Coronary artery (tissue), 2 donors: ENCODE measurements around the gene C1orf174.

Experiments used
- DNase-seq: peaks from one replicate; pipeline ENCODE4 v3.0.0-alpha.2; 2017; ENCODE audit warnings: low spot score
- H3K27ac ChIP-seq, 2 donors: fragments of 200-600 bp; sonication (generic); one replicate each; pipeline ENCODE4 v1.5.1; 2016 to 2019
- H3K4me3 ChIP-seq: fragments of 200-600 bp; sonication (generic); 2 replicates; pipeline ENCODE4 v1.5.1; 2016; ENCODE audit warnings: mild to moderate bottlenecking, moderate library complexity
- CTCF ChIP-seq: fragments of 200-600 bp; sonication (generic); IDR thresholded peaks from one replicate; pipeline ENCODE4 v1.5.1; 2019; ENCODE audit warnings: antibody characterized with exemption

C1orf174 gene

DNA sequence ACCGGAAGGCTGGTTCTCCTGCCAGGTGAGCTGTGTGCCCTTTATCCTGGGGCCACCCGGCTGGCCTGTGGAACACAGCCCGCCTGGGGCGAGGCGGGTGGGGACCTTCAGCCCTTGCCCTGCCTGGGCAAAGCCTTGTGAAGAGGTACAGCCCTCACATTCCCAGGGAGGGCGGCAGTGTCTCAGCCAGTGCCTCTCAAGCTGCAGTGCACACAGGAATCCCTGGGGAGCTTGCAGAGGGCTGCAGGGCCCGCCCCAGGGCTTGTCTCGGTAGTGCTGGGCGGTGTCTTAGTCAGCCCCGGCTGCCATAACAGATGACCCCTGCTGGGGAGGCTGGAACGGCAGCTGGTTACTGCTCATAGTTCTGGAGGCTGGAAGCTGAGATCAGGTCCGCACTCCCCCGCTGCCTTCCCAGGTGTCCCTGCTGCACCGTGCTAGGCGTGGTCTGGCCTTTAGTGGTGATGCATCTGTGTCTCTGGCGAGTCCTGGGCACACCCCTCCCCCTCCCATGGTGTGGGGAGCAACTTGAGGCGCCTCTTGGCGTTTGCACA is 30.2 kb downstream of the C1orf174 start:
- TF ChIP-seq CTCF = no peak
- H3K27ac ChIP-seq = no peak overlapping the region
- no peak for DNase-seq
- H3K4me3 ChIP-seq = no peak overlapping the region

- no peak for TF ChIP-seq CTCF
- DNase-seq = no peak
- Histone ChIP-seq H3K4me3 (no peak overlapping the region), H3K27ac (no peak overlapping the region)
Measured at GRCh38 chr1:3868464-3869006, 31.5 kb downstream of the C1orf174 start.

- no peak for TF ChIP-seq CTCF
- DNase-seq = no peak
Measured at GRCh38 chr1:3865606-3866160, 34.4 kb downstream of the C1orf174 start.

DNA sequence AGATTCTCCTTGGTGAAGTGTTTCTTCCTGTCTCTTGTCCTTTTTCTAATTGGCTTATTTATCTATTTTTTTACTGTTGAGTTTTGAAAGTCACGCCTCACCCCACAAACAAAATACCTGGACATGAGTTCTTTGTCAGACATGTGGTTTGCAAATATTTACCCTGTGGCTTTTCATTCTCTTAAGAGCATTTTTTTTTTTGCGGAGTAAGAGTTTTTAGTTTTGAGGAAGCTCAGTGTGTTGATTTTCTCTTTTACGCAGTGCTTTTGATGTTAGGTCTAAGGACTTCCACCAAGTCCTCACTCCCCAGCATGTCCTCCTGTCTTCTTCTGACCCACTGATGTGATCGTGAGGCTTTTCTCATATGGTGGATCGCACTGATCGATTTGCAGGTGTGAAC is 35.2 kb downstream of the C1orf174 start:
- TF ChIP-seq CTCF = no peak
- Histone ChIP-seq H3K4me3 (no peak overlapping the region), H3K27ac (no peak overlapping the region)
- no peak for DNase-seq

More at GRCh38 chr1:3865606-3866160, 34.4 kb downstream of the C1orf174 start:
- Histone ChIP-seq H3K27ac (no peak overlapping the region), H3K4me3 (no peak overlapping the region)

- no peak for DNase-seq
- Histone ChIP-seq H3K27ac (no peak overlapping the region), H3K4me3 (no peak overlapping the region)
- TF ChIP-seq CTCF = no peak
Measured at GRCh38 chr1:3863231-3863935, 36.7 kb downstream of the C1orf174 start.

- no peak for TF ChIP-seq CTCF
- H3K27ac ChIP-seq = peak overlapping the region in 1 of 2 donors; percentile 78
- no peak for DNase-seq
- H3K4me3 ChIP-seq = peak overlapping the region; percentile 93
Measured at GRCh38 chr1:3858231-3858981, 41.7 kb downstream of the C1orf174 start.
